Measurements from ENCODE around the gene C6orf141. TPM values are rescaled to one million over a fixed set of nuclear protein-coding genes. Genes with fewer than 3 reads are reported as not detected.

C6orf141 gene
- total RNA-seq, 2 donors from 2014 or later: 0.75 TPM; not detected in 1

DNA sequence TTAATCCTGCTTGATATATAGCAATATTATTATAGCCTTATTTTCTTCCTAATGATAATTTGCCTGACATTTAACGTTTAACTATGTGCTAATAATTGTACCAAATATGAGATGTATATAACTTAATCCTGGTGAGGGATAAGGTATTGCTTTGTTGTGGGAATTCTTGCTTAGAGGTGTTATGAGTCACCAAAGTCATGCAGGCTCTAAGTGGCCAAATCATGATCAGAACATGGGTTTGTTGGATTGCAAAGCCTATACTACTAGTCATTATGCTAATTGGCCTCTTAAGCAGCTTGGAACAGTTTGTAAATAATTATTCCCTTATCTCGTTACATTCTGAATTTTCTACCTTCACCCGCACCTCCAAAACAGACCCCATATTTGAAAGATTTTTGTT is 21.9 kb upstream of the C6orf141 start:
- Histone ChIP-seq H3K4me3 (no peak overlapping the region), H3K36me3 (no peaks in the 10 kb centered on the region), H3K27ac (no peak overlapping the region), H3K4me1 (no peaks in the 10 kb centered on the region), H3K9me3 (no peaks in the 10 kb centered on the region), H3K27me3 (no peaks in the 10 kb centered on the region)
- no peak for DNase-seq (ENCODE audit: low spot score)
- TF ChIP-seq, protein P1, sequence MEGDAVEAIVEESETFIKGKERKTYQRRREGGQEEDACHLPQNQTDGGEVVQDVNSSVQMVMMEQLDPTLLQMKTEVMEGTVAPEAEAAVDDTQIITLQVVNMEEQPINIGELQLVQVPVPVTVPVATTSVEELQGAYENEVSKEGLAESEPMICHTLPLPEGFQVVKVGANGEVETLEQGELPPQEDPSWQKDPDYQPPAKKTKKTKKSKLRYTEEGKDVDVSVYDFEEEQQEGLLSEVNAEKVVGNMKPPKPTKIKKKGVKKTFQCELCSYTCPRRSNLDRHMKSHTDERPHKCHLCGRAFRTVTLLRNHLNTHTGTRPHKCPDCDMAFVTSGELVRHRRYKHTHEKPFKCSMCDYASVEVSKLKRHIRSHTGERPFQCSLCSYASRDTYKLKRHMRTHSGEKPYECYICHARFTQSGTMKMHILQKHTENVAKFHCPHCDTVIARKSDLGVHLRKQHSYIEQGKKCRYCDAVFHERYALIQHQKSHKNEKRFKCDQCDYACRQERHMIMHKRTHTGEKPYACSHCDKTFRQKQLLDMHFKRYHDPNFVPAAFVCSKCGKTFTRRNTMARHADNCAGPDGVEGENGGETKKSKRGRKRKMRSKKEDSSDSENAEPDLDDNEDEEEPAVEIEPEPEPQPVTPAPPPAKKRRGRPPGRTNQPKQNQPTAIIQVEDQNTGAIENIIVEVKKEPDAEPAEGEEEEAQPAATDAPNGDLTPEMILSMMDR (IDR thresholded peaks at IDR 0.05): no peak

DNA sequence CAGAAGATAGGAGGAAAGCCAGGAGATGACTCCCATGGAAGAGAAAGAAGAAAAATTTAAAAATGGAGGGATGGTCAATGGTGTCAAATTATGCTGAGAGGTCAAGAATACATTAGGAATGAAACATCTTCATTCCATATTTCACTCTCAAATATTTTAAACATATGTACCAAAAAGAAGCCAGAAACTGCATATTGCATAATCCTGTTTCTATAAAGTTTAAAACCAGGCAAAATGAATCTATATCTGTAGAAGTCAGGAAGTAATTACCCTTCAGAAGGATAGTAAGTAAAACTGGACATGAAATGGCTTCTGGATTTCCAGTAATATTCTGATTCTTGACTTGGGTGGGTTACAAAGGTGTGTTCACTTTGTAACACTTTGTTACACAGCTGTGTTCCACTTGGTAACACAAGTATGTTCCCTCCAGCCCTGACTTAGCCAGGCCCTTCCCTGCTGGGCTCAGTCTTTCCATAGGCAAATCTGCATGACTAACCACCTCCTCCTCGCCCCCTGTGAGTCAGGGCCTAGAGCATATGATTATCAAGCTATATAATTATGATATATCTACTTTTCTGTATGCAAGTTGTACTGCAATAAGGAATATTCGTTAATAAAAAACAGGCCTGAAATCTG is 20.2 kb upstream of the C6orf141 start:
- Histone ChIP-seq H3K9me3 (no peaks in the 10 kb centered on the region), H3K4me3 (no peak overlapping the region), H3K27ac (no peak overlapping the region), H3K4me1 (no peaks in the 10 kb centered on the region), H3K27me3 (no peaks in the 10 kb centered on the region), H3K36me3 (no peaks in the 10 kb centered on the region)
- TF ChIP-seq, protein P1 (IDR thresholded peaks at IDR 0.05): no peak
- DNase-seq (ENCODE audit: low spot score): no peak

DNA sequence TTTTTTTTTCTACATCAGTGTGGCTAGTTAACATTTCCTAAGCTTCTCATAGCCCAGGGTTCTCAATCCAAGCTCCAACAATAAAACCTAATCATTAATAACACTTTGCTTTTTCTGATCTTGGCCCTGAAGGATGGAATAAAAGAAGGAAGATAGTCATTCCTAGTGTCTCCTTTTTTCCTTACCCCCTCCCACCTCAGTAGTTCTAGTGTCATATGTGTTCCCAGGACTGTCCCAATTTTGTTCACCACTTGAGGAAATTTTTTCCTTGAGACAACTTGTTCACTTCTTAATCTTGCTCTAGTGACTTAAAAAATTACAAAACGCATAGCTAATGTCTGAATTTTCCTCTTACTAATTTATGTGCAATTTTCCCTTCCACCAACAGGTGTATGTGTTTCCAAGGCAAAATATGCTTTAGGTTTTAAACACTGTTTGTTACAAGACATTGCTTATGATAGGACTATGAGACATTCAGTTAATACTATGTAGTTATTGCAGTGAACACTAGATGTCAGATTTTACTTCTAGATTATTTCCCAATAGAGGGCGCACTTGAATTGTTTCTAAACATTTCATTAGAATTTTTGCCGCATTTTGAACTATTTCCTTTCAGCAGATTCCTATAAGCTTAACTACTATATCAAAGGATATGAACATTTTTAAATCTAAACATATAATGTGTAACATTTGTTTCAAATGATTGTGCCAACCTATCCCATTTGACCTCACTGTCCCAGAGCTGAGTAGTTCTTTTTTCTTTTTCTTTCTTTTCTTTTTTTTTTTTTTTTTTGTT is 18.5 kb upstream of the C6orf141 start:
- Histone ChIP-seq H3K27ac (no peak overlapping the region), H3K27me3 (no peaks in the 10 kb centered on the region), H3K4me1 (no peaks in the 10 kb centered on the region), H3K9me3 (no peaks in the 10 kb centered on the region), H3K4me3 (no peak overlapping the region), H3K36me3 (no peaks in the 10 kb centered on the region)
- DNase-seq (ENCODE audit: low spot score): no peak
- TF ChIP-seq, protein P1 (IDR thresholded peaks at IDR 0.05): peak; percentile 49 to 82

DNA sequence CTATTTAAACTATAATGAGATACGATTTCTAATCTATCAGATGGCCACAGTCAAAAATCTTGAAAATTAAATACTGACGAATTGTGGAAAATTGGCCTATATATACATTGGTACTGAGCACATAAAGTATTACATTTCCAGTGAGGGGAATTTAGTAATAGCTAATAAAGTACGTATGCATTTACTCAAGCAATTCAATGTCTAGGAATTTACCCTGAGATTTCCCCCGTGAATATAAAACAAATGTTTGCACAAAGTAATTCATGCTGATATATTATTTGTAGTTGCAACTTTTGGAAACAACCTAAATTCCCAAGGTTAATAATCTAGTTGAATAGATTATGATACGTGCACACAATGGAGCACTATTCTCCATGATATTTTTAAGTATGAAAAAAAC is 14.7 kb upstream of the C6orf141 start:
- H3K27ac ChIP-seq: no peak overlapping the region
- no peaks in the 10 kb centered on the region for H3K4me1 ChIP-seq

DNA sequence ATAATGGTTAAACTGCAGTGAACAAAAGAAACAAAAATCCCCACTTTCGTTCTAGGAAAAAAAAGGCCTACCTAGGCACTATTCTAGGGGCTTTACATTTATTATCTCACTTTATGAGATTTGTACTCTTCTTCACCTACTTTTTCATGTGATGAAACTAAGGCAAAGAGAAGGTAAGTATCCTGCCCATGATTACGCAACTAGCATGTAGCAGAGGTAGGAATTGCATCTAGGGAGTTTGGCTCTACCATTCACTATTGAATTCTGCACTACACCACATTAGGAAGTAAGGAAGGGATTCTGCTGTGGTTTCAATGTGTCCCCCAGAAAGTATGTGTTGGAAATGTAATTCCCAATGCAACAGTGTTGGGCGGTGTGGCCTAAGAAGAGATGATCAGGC is 11.4 kb upstream of the C6orf141 start:
- Histone ChIP-seq H3K36me3 (no peaks in the 10 kb centered on the region), H3K27ac (no peak overlapping the region), H3K27me3 (no peaks in the 10 kb centered on the region), H3K4me1 (no peaks in the 10 kb centered on the region), H3K9me3 (no peaks in the 10 kb centered on the region), H3K4me3 (no peak overlapping the region)
- TF ChIP-seq, protein P1 (IDR thresholded peaks at IDR 0.05): no peak
- no peak for DNase-seq (ENCODE audit: low spot score)

More for the DNA sequence above, 14.7 kb upstream of the C6orf141 start:
- no peak for DNase-seq (ENCODE audit: low spot score)
- Histone ChIP-seq H3K9me3 (no peaks in the 10 kb centered on the region), H3K4me3 (no peak overlapping the region), H3K27me3 (no peaks in the 10 kb centered on the region), H3K36me3 (no peaks in the 10 kb centered on the region)
- TF ChIP-seq, protein P1 (IDR thresholded peaks at IDR 0.05): no peak

Data from right atrium auricular region (tissue), 2 donors.